Panc1 (cell line): Measurements from ENCODE around the gene RNF214. TPM values are rescaled to one million over a fixed set of nuclear protein-coding genes. Genes with fewer than 3 reads are reported as not detected.
"Not testable (repeated sequence)": the region's sequence is repeated elsewhere in the genome, so short reads cannot be mapped to it uniquely, and the experiment has no call there.

Experiments
- ATAC-seq: fragments of 200-7000 bp; cut with Tn5 transposase; 2 replicates; pipeline ENCODE4 v1.9.1; 2020; ENCODE audit warnings: mild to moderate bottlenecking, moderate library complexity
- Bru-seq: library from RNA; stranded (reverse); fragments of 400-500 nt; gene quantifications from one replicate; lab custom pipeline; 2021; lab: Mats Ljungman, UMichigan
- BruChase-seq, 2 experiments: library from RNA; stranded (reverse); fragments of 400-500 nt; gene quantifications; one replicate each; lab custom pipeline; 2021; lab: Mats Ljungman, UMichigan
- BruUV-seq: library from RNA; stranded (reverse); fragments of 400-500 nt; replicated peaks from 2 replicates; lab custom pipeline; 2021; lab: Mats Ljungman, UMichigan
- CTCF ChIA-PET: fragments of 300-600 bp; sonication (Branson Sonifier 250); formaldehyde crosslinking; loops from one replicate; lab custom pipeline; 2022; ENCODE audit warnings: antibody characterized with exemption; lab: Charles Lee
- POLR2A ChIA-PET: fragments of 300-600 bp; sonication (Branson Sonifier 250); formaldehyde crosslinking; loops from one replicate; lab custom pipeline; 2022; ENCODE audit warnings: antibody characterized with exemption; lab: Charles Lee
- DNase-seq: peaks from one replicate; pipeline ENCODE4 v3.0.0-alpha.2; 2010; ENCODE audit warnings: low read depth, low spot score
- H3K27ac ChIP-seq: 2 replicates; pipeline ENCODE4 v1.5.1; 2011; ENCODE audit warnings: mild to moderate bottlenecking, low read length, inconsistent platforms
- H3K27me3 ChIP-seq: fragments of 200-500 bp; sonication (Bioruptor generic); 2 replicates; pipeline ENCODE4 v1.6.0; 2014; ENCODE audit warnings: low read length, inconsistent platforms; ENCODE audit not compliant: control insufficient read depth, insufficient read depth
- H3K36me3 ChIP-seq: fragments of 200-500 bp; sonication (Bioruptor generic); 2 replicates; pipeline ENCODE4 v1.5.1; 2014; ENCODE audit warnings: inconsistent platforms, mild to moderate bottlenecking, low read length, moderate library complexity; ENCODE audit not compliant: control insufficient read depth, insufficient read depth
- H3K4me1 ChIP-seq: 2 replicates; pipeline ENCODE4 v1.5.1; 2011; ENCODE audit warnings: inconsistent platforms, mild to moderate bottlenecking, low read length, moderate library complexity; ENCODE audit not compliant: control insufficient read depth, insufficient read depth
- H3K4me3 ChIP-seq, 2 experiments: 2 replicates each; pipeline ENCODE4 v1.5.1; 2011 to 2012; ENCODE audit warnings: low read depth in 2 of 2, low read length in 2 of 2, mild to moderate bottlenecking in 2 of 2, inconsistent platforms in 1 of 2, moderate library complexity in 1 of 2
- H3K9me3 ChIP-seq: fragments of 200-500 bp; sonication (Bioruptor generic); 2 replicates; pipeline ENCODE4 v1.5.1; 2014; ENCODE audit warnings: low read depth, mild to moderate bottlenecking, inconsistent platforms, low read length, moderate library complexity; ENCODE audit not compliant: control insufficient read depth, insufficient read depth
- CTCF ChIP-seq: fragments of 450-650 bp; IDR thresholded peaks from 2 replicates; pipeline ENCODE4 v1.5.1; 2017; ENCODE audit warnings: mild to moderate bottlenecking
- POLR2AphosphoS5 ChIP-seq: IDR thresholded peaks from 2 replicates; pipeline ENCODE4 v1.6.1; 2012; ENCODE audit warnings: mild to moderate bottlenecking, low read depth, low read length, moderate library complexity
- REST ChIP-seq, 2 experiments: IDR thresholded peaks; 2 replicates each; pipeline ENCODE4 v1.6.1; 2011 to 2012; ENCODE audit warnings: low read depth in 2 of 2, control low read depth in 1 of 2, low read length in 1 of 2, mild to moderate bottlenecking in 1 of 2, moderate library complexity in 1 of 2; ENCODE audit not compliant: insufficient read depth in 1 of 2
- SIN3A ChIP-seq: IDR thresholded peaks from 2 replicates; pipeline ENCODE4 v1.6.1; 2012; ENCODE audit warnings: low read depth, mild to moderate bottlenecking, low read length, moderate library complexity, borderline replicate concordance; ENCODE audit not compliant: insufficient read depth
- TCF7L2 ChIP-seq: IDR thresholded peaks from 2 replicates; pipeline ENCODE4 v1.6.1; 2011; ENCODE audit warnings: mild to moderate bottlenecking, low read depth, low read length, inconsistent platforms
- in situ Hi-C: cut with HindIII; loops from 2 replicates; pipeline ENCODE4 v1.10.0; 2016; ENCODE audit warnings: low sequenced_read_pairs, low pct_unique_long_range_greater_than_20kb
- intact Hi-C: fragments of 100-400 bp; cut with micrococcal nuclease; formaldehyde crosslinking; loops from one replicate; pipeline ENCODE4 v1.10.0; 2022; ENCODE audit not compliant: unreplicated experiment
- long read RNA-seq: library from polyadenylated mRNA; unstranded; transcript quantifications from one replicate; pipeline ENCODE4 v2.0.0, GENCODE V29; 2021; ENCODE audit not compliant: unreplicated experiment
- polyA plus RNA-seq: library from polyadenylated mRNA; unstranded; fragments of >200 nt; gene quantifications from one replicate; pipeline ENCODE4 v1.2.1, GENCODE V29; 2012; ENCODE audit warnings: missing spikeins; ENCODE audit not compliant: insufficient read length
- total RNA-seq: library from RNA; stranded (reverse); gene quantifications from one replicate; pipeline ENCODE4 v1.2.1, GENCODE V29; 2021; ENCODE audit not compliant: unreplicated experiment

The RNF214 gene
- total RNA-seq, result 39.7 TPM
- 27.3 TPM for polyA plus RNA-seq
- percentile 77 among the genes with signal in this experiment for Bru-seq, nascent RNA
- percentile 79 among the genes with signal in this experiment for BruChase-seq, experiment 1, labeled RNA remaining after a 2-hour chase
- BruChase-seq, experiment 2, labeled RNA remaining after a 6-hour chase, result percentile 80 among the genes with signal in this experiment
- long read RNA-seq, transcript RNF214-201 (15 exons, 2,755 nt), result major isoform, 13 of 29 reads
- long read RNA-seq, partial matches to known transcripts, result 7 of 29 reads
- long read RNA-seq, other reads (novel, unspliced or antisense), result 9 of 29 reads

- DNase-seq, result peak; percentile 45
- Histone ChIP-seq H3K27ac (peak within 1 kb of the TSS; percentile 91), H3K27me3 (no peaks in the 10 kb centered on the region), H3K36me3 (peaks cover 3% of the 10 kb centered on the region), H3K9me3 (no peaks in the 10 kb centered on the region), H3K4me3 (peak within 1 kb of the TSS; percentile 89 to 100), H3K4me1 (peaks cover 25% of the 10 kb centered on the region)
- CTCF ChIA-PET, result interaction anchor here (0.9 kb wide), 2 partner anchors 51 to 95 kb away, joined by 3 read pairs; partner anchors contain the start of gene CEP164
- intact Hi-C loops, result no loop called here
- ATAC-seq, result peak; percentile 95
- TF ChIP-seq TCF7L2 (no peak), POLR2AphosphoS5 (peak; percentile 62; the same call in 1 of the 2 replicates), REST (IDR thresholded peaks at IDR 0.05; ENCODE audit: insufficient read depth in 1 of 2, low read depth in 2 of 2, low read length in 1 of 2) (no peak), SIN3A (peak; percentile 82; the same call in 1 of the 2 replicates), CTCF (peak; percentile 100)
- POLR2A ChIA-PET, result no interaction called here
- BruUV-seq, result no TSS peak
- in situ Hi-C loops, result no loop called here
Measured at GRCh38 chr11:117232092-117232878, at the start of gene RNF214. RNF214 (plus strand) TSS chr11:117232671; CDS start chr11:117234273, 1,602 bp downstream.

- H3K27me3 ChIP-seq, H3K27ac ChIP-seq, in situ Hi-C loops, DNase-seq, H3K4me3 ChIP-seq, ATAC-seq, BruUV-seq, intact Hi-C loops, POLR2A ChIA-PET, H3K36me3 ChIP-seq, H3K9me3 ChIP-seq: not testable (repeated sequence)
- CTCF ChIA-PET, result interaction anchor here (0.7 kb wide), 1 partner anchor 1868 kb away, joined by 5 read pairs; no protein-coding TSS in a partner anchor
- H3K4me1 ChIP-seq, result peaks cover 11% of the 10 kb centered on the region
Measured at GRCh38 chr11:117183178-117183577, 49.3 kb upstream of the RNF214 start.
